WTC11 (cell line): ENCODE results near the gene ZNF639.

Source experiments
- CBFB ChIP-seq: sonication (generic); formaldehyde crosslinking; IDR thresholded peaks from 2 replicates; pipeline ENCODE4 v1.8.1; 2022; ENCODE audit warnings: mild to moderate bottlenecking, low read depth, missing genetic modification reagents
- CREM ChIP-seq: sonication (generic); formaldehyde crosslinking; IDR thresholded peaks from 2 replicates; pipeline ENCODE4 v1.8.1; 2022; ENCODE audit warnings: mild to moderate bottlenecking, missing genetic modification reagents, moderate library complexity
- CTCF ChIP-seq: fragments of 200-600 bp; IDR thresholded peaks from 2 replicates; pipeline ENCODE4 v1.8.0; 2022; ENCODE audit warnings: antibody characterized with exemption
- IRF2 ChIP-seq: sonication (generic); formaldehyde crosslinking; IDR thresholded peaks from 2 replicates; pipeline ENCODE4 v1.8.0; 2022; ENCODE audit warnings: low read depth, missing genetic modification reagents, borderline replicate concordance
- SP1 ChIP-seq: sonication (generic); formaldehyde crosslinking; conservative IDR thresholded peaks from 2 replicates; pipeline ENCODE4 v1.8.1; 2022; ENCODE audit warnings: missing genetic modification reagents
- STAT6 ChIP-seq: sonication (generic); formaldehyde crosslinking; conservative IDR thresholded peaks from 2 replicates; pipeline ENCODE4 v1.8.1; 2023; ENCODE audit warnings: mild to moderate bottlenecking, low read depth, missing genetic modification reagents, moderate library complexity

- TF ChIP-seq CTCF (no peak), IRF2 (CRISPR knock-in tag) (no peak), STAT6 (no peak), CREM (CRISPR knock-in tag) (no peak), CBFB (CRISPR knock-in tag) (no peak), SP1 (CRISPR knock-in tag) (no peak)
Observed at GRCh38 chr3:179321668-179322285, 1.1 kb upstream of the ZNF639 start.
